HCT116 (cell line): Measurements from ENCODE around the gene CNTNAP5. TPM values are rescaled to one million over a fixed set of nuclear protein-coding genes. Genes with fewer than 3 reads are reported as not detected.

Experiments used
- ATAC-seq: fragments of 200-7000 bp; cut with Tn5 transposase; 2 replicates; pipeline ENCODE4 v1.9.1; 2020; ENCODE audit warnings: mild to moderate bottlenecking, moderate library complexity
- BruUV-seq: library from RNA; stranded (reverse); fragments of 400-500 nt; replicated peaks from 2 replicates; lab custom pipeline; 2021; lab: Mats Ljungman, UMichigan
- CTCF ChIA-PET: fragments of 300-600 bp; sonication (Branson Sonifier 250); formaldehyde crosslinking; loops from one replicate; lab custom pipeline; 2021; ENCODE audit warnings: antibody characterized with exemption; lab: Charles Lee
- POLR2A ChIA-PET: fragments of 300-600, 350-600 bp; sonication (Branson Sonifier 250); formaldehyde crosslinking; loops from one replicate; lab custom pipeline; 2021; ENCODE audit warnings: antibody characterized with exemption; lab: Charles Lee
- RAD21 ChIA-PET, 2 experiments: fragments of 300-600 bp; sonication (Branson Sonifier 250); formaldehyde crosslinking; loops; one replicate each; lab custom pipeline; 2023; ENCODE audit warnings: low total read pairs in 2 of 2; ENCODE audit not compliant: uncharacterized antibody in 2 of 2, unreplicated experiment in 2 of 2, low non-redundant PET in 1 of 2; lab: Charles Lee
- DNase-seq: peaks from one replicate; pipeline ENCODE4 v3.0.0-alpha.2; 2010; ENCODE audit warnings: low read depth, low spot score
- H2AFZ ChIP-seq: fragments of 200-600 bp; shearing (Covaris generic), sonication (generic); 2 replicates; pipeline ENCODE4 v1.6.1; 2017; ENCODE audit warnings: low read depth, mixed run types, mixed read lengths, antibody characterized with exemption, low read length; ENCODE audit not compliant: poor library complexity, severe bottlenecking
- H3K27ac ChIP-seq: 2 replicates; pipeline ENCODE4 v1.5.1; 2012; ENCODE audit warnings: low read depth, low read length
- H3K27me3 ChIP-seq: fragments of 200-600 bp; sonication (generic); 2 replicates; pipeline ENCODE4 v1.6.1; 2016; ENCODE audit warnings: mixed run types, low read length, mixed read lengths; ENCODE audit not compliant: insufficient read depth
- H3K36me3 ChIP-seq, 2 experiments: fragments of 200-500 bp in 1 of 2; fragments of 200-600 bp in 1 of 2; sonication (Bioruptor generic) in 1 of 2; sonication (generic) in 1 of 2; 2 replicates each; pipeline versions ENCODE4 v1.5.1 to v1.6.1; 2014 to 2016; ENCODE audit warnings: low read length in 2 of 2, inconsistent platforms in 1 of 2, mixed read lengths in 1 of 2, mixed run types in 1 of 2; ENCODE audit not compliant: insufficient read depth in 2 of 2, control insufficient read depth in 1 of 2
- H3K4me1 ChIP-seq, 2 experiments: fragments of 200-600 bp in 1 of 2; sonication (generic) in 1 of 2; 2 replicates each; pipeline versions ENCODE4 v1.5.1 to v1.6.1; 2012 to 2017; ENCODE audit warnings: low read length in 2 of 2, inconsistent platforms in 1 of 2, mild to moderate bottlenecking in 1 of 2, mixed read lengths in 1 of 2, mixed run types in 1 of 2, moderate library complexity in 1 of 2; ENCODE audit not compliant: insufficient read depth in 2 of 2, control insufficient read depth in 1 of 2
- H3K4me2 ChIP-seq: fragments of 200-600 bp; sonication (generic); 2 replicates; pipeline ENCODE4 v1.6.1; 2017; ENCODE audit warnings: mixed run types, low read length, mixed read lengths
- H3K4me3 ChIP-seq, 2 experiments: fragments of 200-600 bp in 1 of 2; sonication (generic) in 1 of 2; replicated peaks in 1 of 2; 2 replicates each; pipeline ENCODE4 v1.5.1; 2011 to 2016; ENCODE audit warnings: low read length in 2 of 2, control low read depth in 1 of 2, low read depth in 1 of 2, mild to moderate bottlenecking in 1 of 2, mixed read lengths in 1 of 2, mixed run types in 1 of 2
- H3K79me2 ChIP-seq: fragments of 200-600 bp; sonication (generic); 2 replicates; pipeline ENCODE4 v1.6.1; 2017; ENCODE audit warnings: mild to moderate bottlenecking, mixed run types, low read length, moderate library complexity, mixed read lengths; ENCODE audit not compliant: insufficient read depth
- H3K9ac ChIP-seq: fragments of 200-600 bp; sonication (generic); 2 replicates; pipeline ENCODE4 v1.6.1; 2016; ENCODE audit warnings: low read length, mixed read lengths
- H3K9me2 ChIP-seq: fragments of 200-600 bp; sonication (generic), shearing (Covaris generic); 2 replicates; pipeline ENCODE4 v1.6.1; 2017; ENCODE audit warnings: mixed run types, mild to moderate bottlenecking, moderate library complexity; ENCODE audit not compliant: insufficient read depth
- H3K9me3 ChIP-seq, 2 experiments: fragments of 200-500 bp in 1 of 2; fragments of 200-600 bp in 1 of 2; sonication (Bioruptor generic) in 1 of 2; sonication (generic) in 1 of 2; 2 replicates each; pipeline ENCODE4 v1.6.1; 2014 to 2017; ENCODE audit warnings: low read length in 2 of 2, mixed read lengths in 2 of 2, inconsistent platforms in 1 of 2, low read depth in 1 of 2, mild to moderate bottlenecking in 1 of 2, mixed run types in 1 of 2, moderate library complexity in 1 of 2; ENCODE audit not compliant: control insufficient read depth in 1 of 2, insufficient read depth in 1 of 2
- H4K20me1 ChIP-seq: fragments of 200-600 bp; sonication (generic), shearing (Covaris generic); 2 replicates; pipeline ENCODE4 v1.6.1; 2017; ENCODE audit warnings: mixed run types, mild to moderate bottlenecking, moderate library complexity; ENCODE audit not compliant: insufficient read depth
- ATF3 ChIP-seq: IDR thresholded peaks from 2 replicates; pipeline ENCODE4 v1.6.1; 2012
- CEBPB ChIP-seq: IDR thresholded peaks from 2 replicates; pipeline ENCODE4 v1.6.1; 2012; ENCODE audit warnings: low read depth
- ELF1 ChIP-seq: IDR thresholded peaks from 2 replicates; pipeline ENCODE4 v1.6.1; 2012; ENCODE audit warnings: low read depth, borderline replicate concordance
- EZH2 ChIP-seq: fragments of 200-600 bp; sonication (generic); IDR thresholded peaks from 2 replicates; pipeline ENCODE4 v1.6.1; 2017; ENCODE audit warnings: antibody characterized with exemption, mixed run types
- EZH2phosphoT487 ChIP-seq: fragments of 200-600 bp; IDR thresholded peaks from 2 replicates; pipeline ENCODE4 v1.6.1; 2018; ENCODE audit warnings: antibody characterized with exemption, borderline replicate concordance
- FOSL1 ChIP-seq: IDR thresholded peaks from 2 replicates; pipeline ENCODE4 v1.6.1; 2012; ENCODE audit warnings: low read depth
- JUND ChIP-seq: IDR thresholded peaks from 2 replicates; pipeline ENCODE4 v1.6.1; 2012
- MAX ChIP-seq: IDR thresholded peaks from 2 replicates; pipeline ENCODE4 v1.6.1; 2012
- POLR2A ChIP-seq: IDR thresholded peaks from 2 replicates; pipeline ENCODE4 v1.7.0; 2011; ENCODE audit warnings: borderline replicate concordance; ENCODE audit not compliant: insufficient read depth, insufficient read length; ENCODE audit errors: extremely low read depth
- POLR2AphosphoS5 ChIP-seq: IDR thresholded peaks from 2 replicates; pipeline ENCODE4 v1.6.1; 2011; ENCODE audit warnings: mild to moderate bottlenecking, low read depth, low read length, moderate library complexity
- RAD21 ChIP-seq: IDR thresholded peaks from 2 replicates; pipeline ENCODE4 v1.6.1; 2012; ENCODE audit warnings: low read depth, mild to moderate bottlenecking
- SIN3A ChIP-seq: IDR thresholded peaks from 2 replicates; pipeline ENCODE4 v1.6.1; 2012; ENCODE audit warnings: low read depth
- SP1 ChIP-seq: IDR thresholded peaks from 2 replicates; pipeline ENCODE4 v1.6.1; 2012; ENCODE audit warnings: low read depth
- SRF ChIP-seq: IDR thresholded peaks from 2 replicates; pipeline ENCODE4 v1.6.1; 2012; ENCODE audit warnings: low read depth
- TCF7L2 ChIP-seq: IDR thresholded peaks from 2 replicates; pipeline ENCODE4 v1.7.0; 2011; ENCODE audit warnings: borderline replicate concordance, inconsistent platforms; ENCODE audit not compliant: insufficient read depth, insufficient read length; ENCODE audit errors: extremely low read depth
- ZBTB33 ChIP-seq: IDR thresholded peaks from 2 replicates; pipeline ENCODE4 v1.6.1; 2011; ENCODE audit warnings: mild to moderate bottlenecking, low read length, moderate library complexity; ENCODE audit not compliant: insufficient replicate concordance; ENCODE audit errors: extremely low read depth
- intact Hi-C: fragments of 100-400 bp; cut with micrococcal nuclease; formaldehyde crosslinking; loops from 2 replicates; pipeline ENCODE4 v1.10.0; 2022
- total RNA-seq: library from RNA; stranded (reverse); gene quantifications from one replicate; pipeline ENCODE4 v1.2.1, GENCODE V29; 2021; ENCODE audit not compliant: unreplicated experiment

The CNTNAP5 gene
- total RNA-seq, 1 experiment from 2014 or later, result not detected

- H3K4me2 ChIP-seq, result no peak overlapping the region
- H4K20me1 ChIP-seq, result no peaks in the 10 kb centered on the region
- ATAC-seq (no peak), DNase-seq (no peak)
- H3K36me3 ChIP-seq, result no peaks in the 10 kb centered on the region
- ChIA-PET RAD21 (no interaction called here), POLR2A (no interaction called here), CTCF (no interaction called here)
- no peak for TF ChIP-seq POLR2A
- TF ChIP-seq MAX, result no peak
- TF ChIP-seq EZH2phosphoT487, result no peak
- no peak for TF ChIP-seq CEBPB
- no peak for TF ChIP-seq RAD21
- no peak for TF ChIP-seq JUND
- no peak for TF ChIP-seq ATF3
- no peak for TF ChIP-seq SRF
- no peak for TF ChIP-seq EZH2
- TF ChIP-seq ZBTB33, result no peak
- no peak for TF ChIP-seq ELF1
- no peak for TF ChIP-seq FOSL1
- TF ChIP-seq SIN3A, result no peak
- no peak for TF ChIP-seq SP1
- no peak for TF ChIP-seq TCF7L2
- TF ChIP-seq POLR2AphosphoS5, result no peak
- H3K79me2 ChIP-seq, result no peaks in the 10 kb centered on the region
- no peak overlapping the region for H3K4me3 ChIP-seq
- BruUV-seq, result no TSS peak
- peaks cover 10 to 37% of the 10 kb centered on the region in 2 experiments; a peak in 3 of 4 replicates for H3K9me3 ChIP-seq
- no peaks in the 10 kb centered on the region for H3K9me2 ChIP-seq
- H3K4me1 ChIP-seq, result no peaks in the 10 kb centered on the region
- no peak overlapping the region for H2AFZ ChIP-seq
- intact Hi-C loops, result no loop called here
- no peaks in the 10 kb centered on the region for H3K27me3 ChIP-seq
- no peak overlapping the region for H3K27ac ChIP-seq
- no peak overlapping the region for H3K9ac ChIP-seq
Measured at GRCh38 chr2:124514236-124514635, 489.1 kb downstream of the CNTNAP5 start.
